ENCODE measurements around the gene AIP. TPM values are rescaled to one million over a fixed set of nuclear protein-coding genes. Genes with fewer than 3 reads are reported as not detected.

The AIP gene
- total RNA-seq, 1 experiment from 2014 or later, result 61.0 TPM

DNA sequence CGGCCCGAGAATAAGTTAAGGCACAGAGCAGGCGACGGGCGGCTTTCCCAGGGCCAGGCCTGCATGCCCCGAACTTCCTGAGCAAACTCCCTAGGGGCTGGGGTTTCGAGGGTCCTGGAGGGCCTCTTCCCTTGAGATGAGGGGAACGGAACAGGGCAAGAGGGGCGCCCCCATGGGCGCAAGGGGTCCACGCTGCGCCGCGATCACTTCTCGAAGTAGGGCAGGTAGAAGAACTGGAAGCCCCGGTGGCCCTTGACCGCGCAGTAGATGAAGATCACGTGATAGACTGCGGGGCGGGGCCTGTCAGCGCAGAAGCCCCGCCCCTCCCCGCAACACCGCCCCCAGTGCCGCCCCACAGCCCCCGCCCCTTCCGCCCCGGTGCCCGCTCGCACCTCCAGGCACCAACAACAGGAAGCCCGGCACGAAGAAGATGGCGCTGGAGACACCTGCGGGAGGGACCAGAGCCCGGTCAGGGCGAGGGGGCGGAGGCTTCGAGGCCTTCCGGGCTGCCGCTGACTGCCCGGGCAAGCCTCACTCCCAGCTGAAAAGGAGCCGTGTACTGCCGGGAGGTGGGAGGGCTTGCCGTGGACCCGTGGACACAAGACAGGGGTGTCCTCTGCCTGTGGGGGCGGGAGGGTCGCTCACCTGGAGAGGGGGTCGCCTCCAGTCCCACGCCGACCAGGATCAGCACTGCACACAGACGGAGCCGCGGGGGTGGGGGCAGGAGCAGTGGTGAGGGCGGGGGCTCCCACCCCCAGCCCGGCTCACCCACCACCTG lies 18.2 kb upstream of the AIP start:
- peak overlapping the region; percentile 97 for H3K9ac ChIP-seq (ENCODE audit: low read length)

More for the DNA sequence above, 18.2 kb upstream of the AIP start:
- Histone ChIP-seq H3K36me3 (ENCODE audit: control insufficient read depth in 1 of 2, insufficient read depth in 2 of 2, low read length in 2 of 2) (no peaks in the 10 kb centered on the region), H3K9me2 (ENCODE audit: insufficient read depth) (no peaks in the 10 kb centered on the region), H4K20me1 (ENCODE audit: insufficient read depth) (no peaks in the 10 kb centered on the region), H2AFZ (ENCODE audit: low read depth, low read length, poor library complexity, severe bottlenecking) (no peak overlapping the region), H3K79me2 (ENCODE audit: insufficient read depth, low read length) (peaks cover 15% of the 10 kb centered on the region; the same call in 1 of the 2 replicates), H3K4me3 (replicated peaks in 1 of 2; ENCODE audit: low read depth in 1 of 2, low read length in 2 of 2) (peak overlapping the region; percentile 87 to 96), H3K4me1 (ENCODE audit: control insufficient read depth in 1 of 2, insufficient read depth in 2 of 2, low read length in 2 of 2) (peaks cover 35 to 58% of the 10 kb centered on the region in 2 experiments), H3K27me3 (ENCODE audit: insufficient read depth, low read length) (no peaks in the 10 kb centered on the region), H3K4me2 (ENCODE audit: low read length) (peak overlapping the region; percentile 100), H3K27ac (ENCODE audit: low read depth, low read length) (peak overlapping the region; percentile 98), H3K9me3 (ENCODE audit: control insufficient read depth in 1 of 2, insufficient read depth in 1 of 2, low read depth in 1 of 2, low read length in 2 of 2) (no peaks in the 10 kb centered on the region)
- ATAC-seq (peak; percentile 74), DNase-seq (ENCODE audit: low read depth, low spot score) (peak; percentile 81)
- intact Hi-C loops (cut with micrococcal nuclease), result loop anchor here (2.0 to 5.0 kb wide), 2 partner anchors 36 to 112 kb away; partner anchors contain the start of genes POLD4 and RPS6KB2
- TSS peak; percentile 76 for BruUV-seq (replicated peaks)
- RAD21 ChIA-PET (ENCODE audit: low non-redundant PET in 1 of 2, low total read pairs in 2 of 2, uncharacterized antibody in 2 of 2, unreplicated experiment in 2 of 2), result interaction anchor here in 1 of 2 experiments (0.6 kb wide), 1 partner anchor 73 kb away, joined by 3 read pairs; the partner anchor contains the start of gene RAD9A
- POLR2A ChIA-PET, result no interaction called here
- CTCF ChIA-PET, result no interaction called here
- TF ChIP-seq, protein P1, sequence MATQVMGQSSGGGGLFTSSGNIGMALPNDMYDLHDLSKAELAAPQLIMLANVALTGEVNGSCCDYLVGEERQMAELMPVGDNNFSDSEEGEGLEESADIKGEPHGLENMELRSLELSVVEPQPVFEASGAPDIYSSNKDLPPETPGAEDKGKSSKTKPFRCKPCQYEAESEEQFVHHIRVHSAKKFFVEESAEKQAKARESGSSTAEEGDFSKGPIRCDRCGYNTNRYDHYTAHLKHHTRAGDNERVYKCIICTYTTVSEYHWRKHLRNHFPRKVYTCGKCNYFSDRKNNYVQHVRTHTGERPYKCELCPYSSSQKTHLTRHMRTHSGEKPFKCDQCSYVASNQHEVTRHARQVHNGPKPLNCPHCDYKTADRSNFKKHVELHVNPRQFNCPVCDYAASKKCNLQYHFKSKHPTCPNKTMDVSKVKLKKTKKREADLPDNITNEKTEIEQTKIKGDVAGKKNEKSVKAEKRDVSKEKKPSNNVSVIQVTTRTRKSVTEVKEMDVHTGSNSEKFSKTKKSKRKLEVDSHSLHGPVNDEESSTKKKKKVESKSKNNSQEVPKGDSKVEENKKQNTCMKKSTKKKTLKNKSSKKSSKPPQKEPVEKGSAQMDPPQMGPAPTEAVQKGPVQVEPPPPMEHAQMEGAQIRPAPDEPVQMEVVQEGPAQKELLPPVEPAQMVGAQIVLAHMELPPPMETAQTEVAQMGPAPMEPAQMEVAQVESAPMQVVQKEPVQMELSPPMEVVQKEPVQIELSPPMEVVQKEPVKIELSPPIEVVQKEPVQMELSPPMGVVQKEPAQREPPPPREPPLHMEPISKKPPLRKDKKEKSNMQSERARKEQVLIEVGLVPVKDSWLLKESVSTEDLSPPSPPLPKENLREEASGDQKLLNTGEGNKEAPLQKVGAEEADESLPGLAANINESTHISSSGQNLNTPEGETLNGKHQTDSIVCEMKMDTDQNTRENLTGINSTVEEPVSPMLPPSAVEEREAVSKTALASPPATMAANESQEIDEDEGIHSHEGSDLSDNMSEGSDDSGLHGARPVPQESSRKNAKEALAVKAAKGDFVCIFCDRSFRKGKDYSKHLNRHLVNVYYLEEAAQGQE (IDR thresholded peaks at IDR 0.05; ENCODE audit: low read depth), result no peak
- TF ChIP-seq ZFX (IDR thresholded peaks at IDR 0.05) (peak; percentile 63; the same call in 1 of the 2 replicates), SP1 (IDR thresholded peaks at IDR 0.05; ENCODE audit: low read depth) (no peak), YY1 (IDR thresholded peaks at IDR 0.05; ENCODE audit: extremely low read depth, insufficient replicate concordance, low read depth, low read length) (peak; percentile 92), POLR2AphosphoS5 (IDR thresholded peaks at IDR 0.05; ENCODE audit: low read depth, low read length) (peak; percentile 91)
- TF ChIP-seq, protein P2, sequence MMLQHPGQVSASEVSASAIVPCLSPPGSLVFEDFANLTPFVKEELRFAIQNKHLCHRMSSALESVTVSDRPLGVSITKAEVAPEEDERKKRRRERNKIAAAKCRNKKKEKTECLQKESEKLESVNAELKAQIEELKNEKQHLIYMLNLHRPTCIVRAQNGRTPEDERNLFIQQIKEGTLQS (IDR thresholded peaks at IDR 0.05), result no peak

Measured in HCT116 (cell line).